Measurements from ENCODE around the gene SLC66A3. TPM values are rescaled to one million over a fixed set of nuclear protein-coding genes. Genes with fewer than 3 reads are reported as not detected.
"Not testable (repeated sequence)": the region's sequence is repeated elsewhere in the genome, so short reads cannot be mapped to it uniquely, and the experiment has no call there.

The SLC66A3 gene
- polyA plus RNA-seq, 4 donors = 22.2 to 29.0 (median 26.5) TPM

DNA sequence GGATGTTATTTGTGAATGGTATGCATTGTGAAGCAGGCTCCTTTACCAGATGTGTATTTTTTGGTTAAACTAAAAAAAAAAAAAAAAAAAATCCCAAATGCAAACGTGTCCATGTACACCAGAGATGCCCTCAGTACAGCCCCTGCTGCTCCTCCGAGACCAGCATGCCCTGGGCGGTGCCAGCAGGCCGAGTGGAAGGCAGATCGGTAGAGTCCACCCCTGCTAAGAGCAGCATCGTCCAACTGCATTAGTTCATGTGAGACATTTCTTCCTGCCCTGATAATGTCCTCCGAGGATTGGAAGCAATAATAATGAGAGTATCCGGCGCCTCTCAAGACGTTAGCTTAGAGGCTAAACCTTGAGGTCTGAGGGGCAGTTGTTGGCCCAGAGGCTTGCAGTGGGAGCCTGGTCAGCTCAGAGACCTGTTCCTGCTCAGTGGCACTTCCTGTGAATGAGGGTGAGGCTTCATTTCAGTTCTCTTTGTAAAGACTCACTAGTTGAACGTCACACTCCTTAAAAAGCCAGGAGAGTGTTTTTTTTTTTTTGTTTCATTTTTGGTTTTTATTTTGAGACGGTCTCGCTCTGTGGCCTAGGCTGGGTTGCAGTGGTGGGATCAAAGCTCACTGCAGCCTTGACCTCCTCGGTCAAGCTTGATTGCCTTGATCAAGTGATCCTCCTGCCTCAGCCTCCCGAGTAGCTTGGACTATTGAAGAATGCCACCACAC is 5.6 kb downstream of the SLC66A3 start:
- DNase-seq (ENCODE audit: low read depth in 4 of 4, low spot score in 3 of 4) = no peak

- DNase-seq (ENCODE audit: low read depth in 4 of 4, low spot score in 3 of 4) = no peak
Measured at GRCh38 chr2:11161747-11162146, 6.5 kb downstream of the SLC66A3 start.

- DNase-seq (ENCODE audit: low read depth in 4 of 4, low spot score in 3 of 4) = no peak
Measured at GRCh38 chr2:11163439-11164317, 8.4 kb downstream of the SLC66A3 start.

DNA sequence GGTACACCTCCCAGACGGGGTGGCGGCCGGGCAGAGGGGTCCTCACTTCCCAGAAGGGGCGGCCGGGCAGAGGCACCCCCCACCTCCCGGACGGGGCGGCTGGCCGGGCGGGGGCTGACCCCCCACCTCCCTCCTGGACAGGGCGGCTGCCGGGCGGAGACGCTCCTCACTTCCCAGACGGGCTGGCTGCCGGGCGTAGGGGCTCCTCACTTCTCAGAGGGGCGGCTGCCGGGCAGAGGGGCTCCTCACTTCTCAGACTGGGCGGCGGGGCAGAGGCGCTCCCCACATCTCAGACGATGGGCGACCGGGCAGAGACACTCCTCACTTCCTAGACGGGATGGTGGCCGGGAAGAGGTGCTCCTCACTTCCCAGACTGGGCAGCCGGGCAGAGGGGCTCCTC is 9.8 kb downstream of the SLC66A3 start:
- DNase-seq (ENCODE audit: low read depth in 4 of 4, low spot score in 3 of 4) = not testable (repeated sequence)

DNA sequence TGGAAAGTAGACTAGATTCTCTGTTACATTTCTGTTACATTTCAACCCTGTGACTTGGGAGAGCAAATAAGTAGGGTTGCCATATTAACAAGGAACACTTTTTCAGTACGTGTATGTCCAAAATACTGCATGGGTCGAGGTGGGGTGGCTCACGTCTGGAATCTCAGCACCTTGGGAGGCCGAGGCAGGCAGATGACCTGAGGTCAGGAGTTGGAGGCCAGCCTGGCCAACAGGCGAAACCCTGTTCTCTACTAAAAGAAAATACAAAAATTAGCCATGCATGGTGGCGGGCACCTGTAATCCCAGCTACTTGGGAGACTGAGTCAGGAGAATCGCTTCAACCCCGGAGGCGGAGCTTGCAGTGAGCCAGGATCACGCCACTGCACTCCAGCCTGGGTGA is 11.2 kb downstream of the SLC66A3 start:
- DNase-seq (ENCODE audit: low read depth in 4 of 4, low spot score in 3 of 4) = no peak

DNA sequence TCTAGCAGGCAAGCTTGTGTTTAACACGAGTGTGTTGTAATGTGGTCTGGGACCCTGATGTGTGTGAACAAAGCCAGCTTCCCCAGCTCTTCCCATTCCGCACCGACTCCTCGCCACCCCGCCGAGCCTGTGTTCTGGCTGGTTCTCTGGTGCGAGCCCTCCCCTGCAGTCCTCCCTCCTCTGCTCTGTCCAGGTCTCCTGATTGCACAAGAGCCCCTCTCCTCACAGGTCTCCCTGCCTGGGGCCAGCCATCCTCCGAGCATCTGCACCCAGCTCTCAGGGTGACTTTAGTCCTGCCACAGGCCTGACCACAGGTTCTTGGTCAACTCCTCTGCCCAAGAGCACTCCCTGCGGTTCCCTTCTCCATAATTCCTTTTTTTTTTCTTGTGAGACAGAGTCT is 13.2 kb downstream of the SLC66A3 start:
- DNase-seq (ENCODE audit: low read depth in 4 of 4, low spot score in 3 of 4) = no peak

GRCh38 chr2:11169333-11169732 is 14.1 kb downstream of the SLC66A3 start:
- no peak for DNase-seq (ENCODE audit: low read depth in 4 of 4, low spot score in 3 of 4)

DNA sequence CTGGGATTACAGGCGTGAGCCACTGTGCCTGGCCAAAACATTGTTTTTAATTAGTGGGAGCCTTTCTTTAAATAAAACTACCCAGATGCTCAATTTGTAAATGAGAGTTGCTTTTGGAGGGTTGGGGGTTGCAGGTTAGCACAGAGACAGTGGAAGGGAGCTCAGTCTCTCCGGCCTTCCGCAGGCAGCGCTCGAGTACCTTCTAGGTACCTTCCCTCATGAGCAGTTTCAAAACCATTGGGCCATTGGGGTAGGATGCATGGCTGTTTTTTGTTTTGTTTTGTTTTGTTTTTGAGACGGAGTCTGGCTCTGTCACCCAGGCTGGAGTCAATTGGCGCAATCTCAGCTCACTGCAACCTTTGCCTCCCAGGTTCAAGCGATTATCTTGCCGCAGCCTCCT is 19.0 kb downstream of the SLC66A3 start:
- DNase-seq (ENCODE audit: low read depth in 4 of 4, low spot score in 3 of 4) = no peak

DNA sequence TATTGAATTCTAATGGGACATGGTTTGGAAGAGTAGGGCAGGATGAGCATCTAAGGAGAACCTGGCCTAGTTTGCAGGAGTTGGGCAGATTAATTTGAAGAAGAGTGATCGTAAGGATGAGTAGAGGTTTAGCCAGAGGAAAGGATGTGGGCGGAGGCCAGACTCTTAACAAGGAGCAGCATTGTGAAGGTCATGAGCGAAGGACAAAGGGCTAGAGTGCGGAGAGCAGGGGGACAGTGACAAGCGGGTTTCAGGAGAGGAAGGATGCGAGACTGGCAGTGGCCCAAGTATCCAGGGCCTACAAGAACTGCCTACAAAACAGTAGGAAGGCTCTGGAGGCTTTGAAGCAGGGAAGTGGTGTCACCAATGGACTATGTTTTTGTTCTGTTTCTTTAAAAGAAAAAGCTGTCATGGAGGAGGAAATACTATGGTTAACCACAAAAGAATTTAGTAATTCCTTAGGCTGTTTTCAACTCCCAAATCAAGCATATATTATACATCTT is 20.1 kb downstream of the SLC66A3 start:
- DNase-seq (ENCODE audit: low read depth in 4 of 4, low spot score in 3 of 4) = no peak

DNA sequence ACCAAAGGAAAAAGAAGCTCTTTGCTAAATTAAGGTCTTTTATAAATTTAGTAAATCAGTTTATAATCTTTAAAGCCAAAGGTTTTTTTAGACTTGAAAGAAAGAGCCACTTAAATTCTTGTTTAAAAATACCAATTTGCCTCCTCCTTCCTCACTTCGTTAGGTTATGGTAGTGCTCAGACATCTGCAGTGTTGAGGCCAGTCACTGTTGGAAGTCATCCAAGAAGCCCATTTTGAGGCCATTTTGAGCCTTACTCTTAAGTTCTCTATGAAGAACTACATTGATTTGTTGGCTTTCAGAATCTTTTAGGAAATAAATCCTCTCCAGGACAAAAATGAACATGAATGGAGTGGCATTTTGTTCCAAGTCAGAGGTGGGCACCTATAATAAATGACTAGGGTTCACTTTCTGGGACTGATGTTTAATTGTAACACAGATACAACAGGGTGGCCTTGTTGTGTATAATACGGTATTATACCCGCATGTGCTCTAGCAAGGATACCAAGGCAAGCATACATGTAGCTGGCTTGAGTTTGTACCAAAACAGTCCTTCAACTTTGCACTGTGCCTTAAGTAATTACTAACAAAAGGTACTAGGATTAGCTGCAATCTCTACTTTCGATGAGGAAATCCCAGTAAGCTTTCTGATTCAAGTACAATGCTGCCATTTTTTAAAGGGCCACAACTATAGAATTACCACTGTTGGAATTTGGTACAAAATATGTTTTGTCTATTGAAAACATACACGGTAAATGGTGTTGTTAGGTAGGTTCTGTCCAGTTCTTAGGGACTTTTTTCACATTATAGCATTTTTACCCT is 22.8 kb downstream of the SLC66A3 start:
- DNase-seq (ENCODE audit: low read depth in 4 of 4, low spot score in 3 of 4) = no peak

GRCh38 chr2:11179196-11179595 is 23.9 kb downstream of the SLC66A3 start:
- no peak for DNase-seq (ENCODE audit: low read depth in 4 of 4, low spot score in 3 of 4)

DNA sequence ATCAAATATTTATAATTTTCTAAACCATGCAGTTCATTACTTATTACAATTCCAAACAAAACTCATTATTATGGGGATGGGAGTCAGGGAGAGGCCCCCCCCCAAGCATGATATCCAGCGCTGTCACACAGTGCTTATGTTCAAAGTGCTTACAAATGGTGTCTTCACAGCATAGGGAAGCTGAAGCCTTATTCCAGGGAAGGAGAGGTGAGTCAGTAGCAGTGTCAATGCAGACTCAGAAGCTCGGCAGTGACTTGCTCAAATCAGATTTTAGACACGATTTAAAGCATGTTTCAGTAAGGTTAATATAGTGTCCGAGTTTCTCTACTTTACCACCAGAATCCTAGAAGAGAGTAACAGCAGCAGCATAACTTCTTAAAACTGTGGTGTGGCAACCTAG is 24.6 kb downstream of the SLC66A3 start:
- no peak for DNase-seq (ENCODE audit: low read depth in 4 of 4, low spot score in 3 of 4)

DNA sequence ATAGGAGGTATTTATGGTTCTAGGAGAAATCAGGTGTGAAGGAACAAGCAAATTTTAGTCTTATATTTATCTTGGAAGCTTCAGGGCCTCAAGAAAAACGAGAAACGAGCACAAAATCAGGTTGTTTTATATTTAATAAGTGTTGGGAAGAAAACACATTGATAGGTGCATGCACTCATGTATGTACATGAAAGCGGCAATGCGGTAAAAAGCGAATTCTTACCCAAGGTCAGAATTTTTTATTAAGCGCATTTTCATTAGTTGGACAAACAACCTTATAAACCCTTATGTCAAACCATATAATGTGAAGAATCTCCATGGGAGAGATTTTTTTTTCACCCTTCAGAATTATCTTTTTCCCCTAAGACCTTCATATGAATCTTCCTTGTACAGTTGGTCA is 25.4 kb downstream of the SLC66A3 start:
- no peak for DNase-seq (ENCODE audit: low read depth in 4 of 4, low spot score in 3 of 4)

DNA sequence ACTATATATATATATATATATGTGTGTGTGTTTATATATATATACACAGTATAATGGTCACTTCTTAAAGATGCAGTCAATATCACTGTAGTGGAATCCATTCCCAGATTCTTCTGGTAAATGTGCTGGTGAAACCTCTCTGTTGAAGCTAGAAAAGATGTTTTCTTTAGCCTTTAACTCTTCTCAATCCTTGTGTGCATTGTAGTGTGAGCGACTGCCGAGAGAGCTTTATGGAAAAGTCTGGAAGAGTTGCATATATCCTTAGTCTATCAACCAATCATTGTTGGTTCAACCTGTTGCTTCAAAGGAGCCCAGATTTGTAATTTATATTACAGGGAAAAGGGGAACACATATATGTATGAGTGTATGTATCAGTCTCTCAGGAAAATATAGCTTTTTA is 27.7 kb downstream of the SLC66A3 start:
- no peak for DNase-seq (ENCODE audit: low read depth in 4 of 4, low spot score in 3 of 4)

- DNase-seq (ENCODE audit: low read depth in 4 of 4, low spot score in 3 of 4) = no peak
Measured at GRCh38 chr2:11186145-11186544, 30.9 kb downstream of the SLC66A3 start.

GRCh38 chr2:11187083-11187619 is 31.9 kb downstream of the SLC66A3 start:
- DNase-seq (ENCODE audit: low read depth in 4 of 4, low spot score in 3 of 4) = no peak

- no peak for DNase-seq (ENCODE audit: low read depth in 4 of 4, low spot score in 3 of 4)
Measured at GRCh38 chr2:11187731-11188130, 32.5 kb downstream of the SLC66A3 start.

- no peak for DNase-seq (ENCODE audit: low read depth in 4 of 4, low spot score in 3 of 4)
Measured at GRCh38 chr2:11196246-11196645, 41.0 kb downstream of the SLC66A3 start.

GRCh38 chr2:11200651-11201050 is 45.4 kb downstream of the SLC66A3 start:
- DNase-seq (ENCODE audit: low read depth in 4 of 4, low spot score in 3 of 4) = no peak

DNA sequence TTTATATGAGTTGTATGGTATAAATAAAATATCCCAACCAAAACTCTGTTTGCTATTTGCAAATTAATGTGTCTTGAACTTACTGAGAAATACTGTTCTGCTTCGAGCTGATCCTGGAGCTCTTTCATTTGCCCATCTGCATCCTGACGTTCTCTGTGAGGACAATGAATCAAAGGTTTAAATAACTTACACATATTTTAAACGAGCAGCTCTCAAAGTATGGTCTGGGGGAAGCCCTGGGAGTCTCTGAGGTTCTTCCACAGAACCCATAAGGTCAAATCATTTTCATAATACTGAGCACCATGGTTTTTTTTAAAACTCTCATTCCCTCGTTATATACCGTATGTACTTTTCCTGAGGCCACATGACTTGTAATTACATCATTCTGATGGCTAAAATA is 46.7 kb downstream of the SLC66A3 start:
- DNase-seq (ENCODE audit: low read depth in 4 of 4, low spot score in 3 of 4) = no peak

DNA sequence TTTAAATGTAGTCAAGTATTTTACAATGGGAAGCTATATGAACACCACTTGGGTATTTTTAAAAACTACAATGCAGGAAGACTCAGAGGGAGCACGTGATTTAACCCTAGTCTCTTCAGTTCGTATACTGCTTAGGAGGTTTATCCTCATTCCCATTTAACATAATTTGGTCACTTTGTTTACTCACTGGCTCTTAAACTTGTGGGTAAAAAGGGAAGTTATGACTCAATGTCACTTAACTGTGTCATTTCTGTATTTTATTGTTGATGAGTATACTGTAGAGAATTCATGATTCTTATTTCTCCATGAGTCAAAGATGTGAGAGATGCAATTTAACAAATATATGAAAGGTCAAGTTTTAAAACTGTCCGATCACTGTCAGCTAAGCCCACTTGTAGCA is 48.2 kb downstream of the SLC66A3 start:
- DNase-seq (ENCODE audit: low read depth in 4 of 4, low spot score in 3 of 4) = no peak

Data from right renal pelvis (tissue), 4 donors.